ENCODE results near the gene MAGEA9B.
"Not testable (repeated sequence)": the region's sequence is repeated elsewhere in the genome, so short reads cannot be mapped to it uniquely, and the experiment has no call there.

MAGEA9B gene

DNA sequence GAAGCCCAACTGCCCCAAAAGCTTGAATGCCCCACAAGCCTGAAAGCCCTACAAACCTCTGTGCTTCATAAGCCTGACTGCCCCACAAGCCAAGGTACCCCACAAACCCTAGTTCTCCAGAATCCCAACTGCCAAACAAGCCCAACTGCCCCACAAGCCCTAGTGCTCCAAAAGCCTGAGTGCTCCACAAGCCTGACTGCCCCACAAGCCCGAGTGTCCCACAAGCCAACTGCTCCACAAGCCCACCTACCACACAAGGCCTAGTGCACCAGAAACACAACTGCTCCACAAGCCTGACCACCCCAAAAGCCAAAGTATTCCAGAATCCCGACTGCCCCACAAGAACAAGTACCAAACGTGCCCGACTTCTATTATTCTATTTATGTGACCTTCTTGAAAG is 23.9 kb downstream of the MAGEA9B start:
- TF ChIP-seq, protein P1, sequence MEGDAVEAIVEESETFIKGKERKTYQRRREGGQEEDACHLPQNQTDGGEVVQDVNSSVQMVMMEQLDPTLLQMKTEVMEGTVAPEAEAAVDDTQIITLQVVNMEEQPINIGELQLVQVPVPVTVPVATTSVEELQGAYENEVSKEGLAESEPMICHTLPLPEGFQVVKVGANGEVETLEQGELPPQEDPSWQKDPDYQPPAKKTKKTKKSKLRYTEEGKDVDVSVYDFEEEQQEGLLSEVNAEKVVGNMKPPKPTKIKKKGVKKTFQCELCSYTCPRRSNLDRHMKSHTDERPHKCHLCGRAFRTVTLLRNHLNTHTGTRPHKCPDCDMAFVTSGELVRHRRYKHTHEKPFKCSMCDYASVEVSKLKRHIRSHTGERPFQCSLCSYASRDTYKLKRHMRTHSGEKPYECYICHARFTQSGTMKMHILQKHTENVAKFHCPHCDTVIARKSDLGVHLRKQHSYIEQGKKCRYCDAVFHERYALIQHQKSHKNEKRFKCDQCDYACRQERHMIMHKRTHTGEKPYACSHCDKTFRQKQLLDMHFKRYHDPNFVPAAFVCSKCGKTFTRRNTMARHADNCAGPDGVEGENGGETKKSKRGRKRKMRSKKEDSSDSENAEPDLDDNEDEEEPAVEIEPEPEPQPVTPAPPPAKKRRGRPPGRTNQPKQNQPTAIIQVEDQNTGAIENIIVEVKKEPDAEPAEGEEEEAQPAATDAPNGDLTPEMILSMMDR (IDR thresholded peaks at IDR 0.05; ENCODE audit: low read depth, low read length, missing control alignments) = no peak

DNA sequence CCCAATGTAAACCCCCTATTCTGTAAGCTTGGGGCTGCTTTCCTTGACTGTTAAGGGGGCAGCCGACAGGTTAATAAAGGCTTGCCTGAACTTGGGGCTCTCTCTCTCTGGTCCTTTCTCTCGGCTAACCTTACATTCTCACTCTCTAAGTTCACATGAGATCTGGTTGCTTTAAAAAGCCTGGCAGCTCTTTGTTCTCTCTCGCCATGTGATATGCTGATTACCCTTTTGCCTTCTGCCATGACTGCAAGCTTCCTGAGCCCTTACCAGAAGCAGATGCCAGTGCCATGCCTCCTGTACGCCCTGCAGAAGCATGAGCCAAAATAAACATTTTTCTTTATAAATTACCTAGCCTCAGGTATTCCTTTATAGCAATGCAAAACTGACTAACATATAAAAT is 32.0 kb downstream of the MAGEA9B start:
- not testable (repeated sequence) for DNase-seq (ENCODE audit: extremely low read depth, low read depth); H3K4me3 ChIP-seq (replicated peaks; ENCODE audit: low read depth, low read length)

More for the DNA sequence above, 23.9 kb downstream of the MAGEA9B start:
- no peak for DNase-seq (ENCODE audit: extremely low read depth, low read depth)
- no peak overlapping the region for H3K4me3 ChIP-seq (replicated peaks; ENCODE audit: low read depth, low read length)

DNA sequence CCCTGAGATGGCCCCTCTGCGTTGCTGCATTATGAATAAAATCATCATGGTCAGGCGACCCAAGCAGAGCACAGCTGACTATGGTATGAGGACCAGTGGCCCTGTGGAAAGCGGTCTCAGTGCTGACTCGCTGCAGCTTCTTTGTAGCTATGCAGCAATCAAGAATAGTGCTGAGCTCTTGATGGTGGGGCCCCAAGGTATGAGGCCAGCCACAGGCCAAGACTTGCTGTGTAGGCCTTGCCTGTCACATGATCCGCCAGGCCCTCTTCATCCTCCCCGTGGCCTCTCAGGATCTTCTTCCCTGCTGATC is 35.4 kb downstream of the MAGEA9B start:
- not testable (repeated sequence) for DNase-seq (ENCODE audit: extremely low read depth, low read depth); H3K4me3 ChIP-seq (replicated peaks; ENCODE audit: low read depth, low read length)

DNA sequence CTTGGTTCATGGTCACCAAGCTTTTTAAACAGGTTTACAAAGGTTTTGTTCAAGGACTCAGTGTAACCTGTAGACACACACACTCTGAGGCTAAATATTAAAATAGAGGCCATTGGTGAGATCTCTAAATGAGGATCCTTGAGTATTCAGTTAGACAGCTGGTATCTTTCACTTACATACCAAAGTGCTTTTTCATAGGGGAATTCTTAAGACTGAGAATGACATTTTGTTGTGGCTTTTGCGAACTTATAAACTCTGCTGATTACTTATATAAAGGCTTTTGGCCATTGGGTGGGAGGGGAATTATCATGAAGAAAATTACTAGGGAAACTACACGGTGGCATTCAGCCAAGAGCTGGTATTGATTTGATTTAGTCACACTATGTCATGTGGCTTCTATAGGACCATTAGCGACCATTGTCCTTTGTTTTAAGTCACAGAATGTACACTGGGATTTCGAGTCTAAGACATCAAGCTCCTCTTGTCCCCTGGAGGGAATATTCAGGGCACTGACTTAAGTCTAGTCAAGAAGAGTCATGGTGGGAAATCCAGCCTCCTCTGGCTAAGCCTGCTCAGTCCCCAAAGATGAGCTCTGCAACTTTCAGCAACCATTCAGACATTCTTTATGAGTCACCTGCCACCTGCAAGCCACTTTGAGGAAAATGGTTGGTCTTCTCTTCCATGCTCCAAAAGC is 35.9 kb downstream of the MAGEA9B start:
- DNase-seq (ENCODE audit: extremely low read depth, low read depth); H3K4me3 ChIP-seq (replicated peaks; ENCODE audit: low read depth, low read length): not testable (repeated sequence)

DNA sequence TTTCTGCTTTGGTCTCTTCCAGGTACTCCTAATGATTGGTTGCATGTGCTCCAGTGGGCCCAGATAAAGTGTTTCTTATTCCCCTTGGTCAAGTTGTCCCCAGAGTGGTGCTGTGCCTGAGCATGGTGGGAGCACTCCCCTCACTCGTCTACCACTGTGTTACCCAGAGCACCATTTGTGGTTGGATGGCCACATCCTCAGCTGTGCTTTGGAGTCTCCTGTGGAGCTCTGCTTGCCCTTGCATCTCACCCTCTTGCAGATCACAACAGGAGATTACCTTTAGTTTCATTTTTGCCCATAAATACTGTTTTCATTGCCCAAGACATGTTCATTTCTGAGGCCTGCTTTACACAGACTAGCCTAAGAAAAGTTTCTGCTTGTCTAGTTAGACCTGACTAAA is 36.8 kb downstream of the MAGEA9B start:
- not testable (repeated sequence) for H3K4me3 ChIP-seq (replicated peaks; ENCODE audit: low read depth, low read length); DNase-seq (ENCODE audit: extremely low read depth, low read depth)

DNA sequence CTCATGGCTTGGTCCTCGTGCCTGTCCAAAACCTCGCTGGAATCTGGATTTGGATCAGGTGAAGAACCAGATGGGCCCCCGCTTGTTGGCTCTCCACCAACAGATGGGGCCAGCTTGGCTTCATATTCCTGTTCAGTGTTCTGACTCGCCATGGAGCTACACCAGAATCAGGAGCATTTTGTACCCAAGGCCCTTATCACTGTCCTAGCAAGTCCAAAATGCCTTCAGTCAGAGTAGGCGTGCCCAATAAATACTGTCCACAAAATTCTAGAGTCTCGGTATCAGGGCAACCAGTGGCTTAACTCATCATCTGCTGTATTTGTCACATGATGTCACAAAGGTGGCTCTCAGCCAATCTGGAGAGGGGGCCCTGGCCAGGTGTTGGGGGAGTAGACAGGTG is 37.6 kb downstream of the MAGEA9B start, which contains the start of gene HSFX3:
TSS of gene HSFX3 (minus strand) at position 224 of the 400 bp plus-strand sequence. CDS start at position 152, 72 bp downstream.
- not testable (repeated sequence) for DNase-seq (ENCODE audit: extremely low read depth, low read depth); H3K4me3 ChIP-seq (replicated peaks; ENCODE audit: low read depth, low read length)

DNA sequence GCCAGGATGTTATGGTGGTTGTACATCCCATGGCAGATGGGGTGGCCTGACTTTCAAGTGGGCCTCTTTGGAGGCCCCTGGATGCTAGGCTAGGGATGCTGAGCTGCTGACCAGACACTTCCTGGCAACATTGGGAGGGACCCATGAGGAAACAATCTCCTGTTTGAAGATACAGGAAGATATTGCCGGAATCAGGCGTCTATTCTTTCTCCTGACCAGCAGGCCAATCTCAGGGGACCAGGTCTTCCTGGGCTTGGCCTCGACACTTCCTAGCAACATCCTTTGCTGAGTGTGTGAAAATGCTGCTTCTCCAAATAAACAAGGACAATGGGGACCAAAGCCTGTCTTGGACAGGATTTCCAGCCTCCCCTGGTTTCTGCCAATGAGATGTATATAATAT is 39.5 kb downstream of the MAGEA9B start:
- not testable (repeated sequence) for DNase-seq (ENCODE audit: extremely low read depth, low read depth); H3K4me3 ChIP-seq (replicated peaks; ENCODE audit: low read depth, low read length)

DNA sequence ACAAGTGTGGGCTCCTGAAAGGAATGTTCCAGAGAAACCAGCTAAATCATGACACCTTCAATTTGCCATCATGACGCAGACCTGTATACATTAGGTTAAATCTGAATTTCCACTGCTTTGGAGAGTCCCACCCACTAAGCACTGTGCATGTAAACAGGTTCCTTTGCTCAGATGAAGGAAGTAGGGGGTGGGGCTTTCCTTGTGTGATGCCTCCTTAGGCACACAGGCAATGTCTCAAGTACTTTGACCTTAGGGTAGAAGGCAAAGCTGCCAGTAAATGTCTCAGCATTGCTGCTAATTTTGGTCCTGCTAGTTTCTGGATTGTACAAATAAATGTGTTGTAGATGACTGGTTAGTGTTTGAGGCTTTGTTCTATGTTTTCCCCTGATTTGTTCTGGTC is 40.3 kb downstream of the MAGEA9B start:
- not testable (repeated sequence) for DNase-seq (ENCODE audit: extremely low read depth, low read depth); H3K4me3 ChIP-seq (replicated peaks; ENCODE audit: low read depth, low read length)

DNA sequence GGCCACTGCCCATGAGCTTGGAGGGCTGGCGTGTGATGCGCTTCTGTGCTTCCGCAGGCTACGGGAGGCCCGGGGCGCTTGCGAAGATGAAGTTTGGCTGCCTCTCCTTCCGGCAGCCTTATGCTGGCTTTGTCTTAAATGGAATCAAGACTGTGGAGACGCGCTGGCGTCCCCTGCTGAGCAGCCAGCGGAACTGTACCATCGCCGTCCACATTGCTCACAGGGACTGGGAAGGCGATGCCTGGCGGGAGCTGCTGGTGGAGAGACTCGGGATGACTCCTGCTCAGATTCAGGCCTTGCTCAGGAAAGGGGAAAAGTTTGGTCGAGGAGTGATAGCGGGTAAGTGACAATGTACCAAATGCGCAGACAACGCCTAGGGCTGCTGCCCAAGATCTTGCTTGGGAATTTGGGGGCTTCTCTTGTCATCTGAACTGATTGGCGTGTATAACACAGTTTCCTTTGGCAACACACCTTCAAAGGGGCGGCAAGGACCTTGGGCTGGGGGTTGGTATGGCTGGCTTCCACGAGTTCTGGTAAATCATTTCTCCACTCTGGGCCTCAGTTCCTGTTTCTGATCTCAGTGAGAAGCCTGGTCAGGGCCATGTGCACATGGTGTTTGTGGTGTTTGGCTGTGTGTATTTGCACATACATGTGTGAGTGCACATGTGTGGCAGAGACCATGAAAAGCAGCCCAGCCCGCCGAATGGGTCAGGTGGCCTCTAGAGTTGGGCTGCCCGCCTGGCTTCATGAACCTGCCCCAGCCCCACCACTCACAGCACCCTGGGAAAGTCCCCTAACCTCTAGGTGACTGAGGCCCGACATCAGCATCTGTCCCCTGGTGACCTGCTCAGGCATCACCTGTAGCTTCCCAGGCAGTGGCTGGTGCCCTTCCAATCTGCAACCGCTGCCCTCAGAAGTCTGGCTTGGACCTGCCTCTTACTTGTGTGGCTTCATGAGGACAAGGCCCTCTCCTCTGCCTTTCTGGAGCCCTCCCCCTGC is 41.4 kb downstream of the MAGEA9B start:
- not testable (repeated sequence) for DNase-seq (ENCODE audit: extremely low read depth, low read depth); H3K4me3 ChIP-seq (replicated peaks; ENCODE audit: low read depth, low read length)

DNA sequence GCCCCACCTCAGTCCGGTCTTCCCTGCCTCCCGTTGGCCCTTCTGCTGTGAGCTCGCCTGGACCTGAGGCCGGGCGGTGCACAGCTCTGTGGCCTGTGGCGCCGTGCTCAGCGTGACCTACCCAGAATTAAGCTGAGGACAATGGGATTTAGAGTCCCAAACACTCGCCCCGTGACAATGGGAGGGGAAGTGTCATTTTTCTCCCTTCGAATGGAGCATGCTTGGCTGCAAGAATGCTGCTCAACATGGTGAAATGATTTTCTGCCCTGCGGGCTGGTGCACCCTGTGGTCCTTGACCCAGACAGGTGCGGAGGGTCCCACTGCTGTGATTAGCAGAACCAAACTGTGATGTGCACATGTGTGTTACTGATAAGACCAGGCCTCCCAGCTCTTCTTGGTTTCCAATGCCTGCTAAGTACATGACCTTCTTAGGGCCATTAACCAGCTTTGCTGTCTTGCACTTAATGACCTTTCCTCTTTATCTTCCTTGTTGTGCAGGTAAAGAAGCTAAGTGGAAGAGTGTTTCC is 45.7 kb downstream of the MAGEA9B start:
- peak overlapping the region; percentile 66 for H3K4me3 ChIP-seq (replicated peaks; ENCODE audit: low read depth, low read length)
- no peak for DNase-seq (ENCODE audit: extremely low read depth, low read depth)
- TF ChIP-seq, protein P1 (IDR thresholded peaks at IDR 0.05; ENCODE audit: low read depth, low read length, missing control alignments) = no peak

Measured in HFF-Myc (cell line).